PC-9 (cell line): Measurements from ENCODE around the gene MT1HL1. TPM values are rescaled to one million over a fixed set of nuclear protein-coding genes. Genes with fewer than 3 reads are reported as not detected.

Experiments used
- BruUV-seq: library from RNA; stranded (reverse); fragments of 400-500 nt; replicated peaks from 2 replicates; lab custom pipeline; 2021; lab: Mats Ljungman, UMichigan
- CTCF ChIA-PET: fragments of 300-600 bp; sonication (Branson Sonifier 250); formaldehyde crosslinking; loops from one replicate; lab custom pipeline; 2022; ENCODE audit warnings: antibody characterized with exemption; lab: Charles Lee
- POLR2A ChIA-PET: fragments of 300-600 bp; sonication (Branson Sonifier 250); formaldehyde crosslinking; loops from one replicate; lab custom pipeline; 2022; ENCODE audit warnings: antibody characterized with exemption; ENCODE audit not compliant: unreplicated experiment; lab: Charles Lee
- DNase-seq, 2 experiments: peaks; one replicate each; pipeline versions ENCODE4 v3.0.0 to v3.0.0-alpha.2; 2015 to 2022; ENCODE audit warnings: mixed read lengths in 1 of 2
- H2AFZ ChIP-seq: fragments of 200-600 bp; sonication (generic); 2 replicates; pipeline ENCODE4 v1.8.1; 2017; ENCODE audit warnings: antibody characterized with exemption
- H3F3A ChIP-seq: fragments of 200-600 bp; sonication (generic); 2 replicates; pipeline ENCODE4 v1.8.1; 2017; ENCODE audit warnings: antibody characterized with exemption, mild to moderate bottlenecking, low read depth; ENCODE audit not compliant: insufficient read depth
- H3K27ac ChIP-seq: fragments of 200-600 bp; sonication (generic); 2 replicates; pipeline ENCODE4 v1.6.1; 2016; ENCODE audit warnings: mixed run types
- H3K27me3 ChIP-seq: fragments of 200-600 bp; sonication (generic); 2 replicates; pipeline ENCODE4 v1.6.1; 2016; ENCODE audit warnings: low read depth, mixed run types; ENCODE audit not compliant: insufficient read depth
- H3K36me3 ChIP-seq: fragments of 200-600 bp; sonication (generic); 2 replicates; pipeline ENCODE4 v1.6.1; 2016; ENCODE audit warnings: low read depth, mixed run types
- H3K4me1 ChIP-seq: fragments of 200-600 bp; sonication (generic); replicated peaks from 2 replicates; pipeline ENCODE4 v1.6.1; 2016; ENCODE audit warnings: mixed run types; ENCODE audit not compliant: insufficient read depth
- H3K4me2 ChIP-seq: fragments of 200-600 bp; sonication (generic); 2 replicates; pipeline ENCODE4 v1.6.1; 2017; ENCODE audit warnings: mixed run types
- H3K4me3 ChIP-seq: fragments of 200-600 bp; sonication (generic); 2 replicates; pipeline ENCODE4 v1.6.1; 2016; ENCODE audit warnings: mixed run types
- H3K79me2 ChIP-seq: fragments of 200-600 bp; sonication (generic); 2 replicates; pipeline ENCODE4 v1.6.1; 2017; ENCODE audit warnings: low read depth, mixed run types
- H3K9me2 ChIP-seq: fragments of 200-600 bp; sonication (generic); 2 replicates; pipeline ENCODE4 v1.8.1; 2017; ENCODE audit warnings: mild to moderate bottlenecking; ENCODE audit not compliant: insufficient read depth
- H3K9me3 ChIP-seq: fragments of 200-600 bp; sonication (generic); 2 replicates; pipeline ENCODE4 v1.8.1; 2016; ENCODE audit warnings: low read depth; ENCODE audit not compliant: insufficient read depth
- H4K20me1 ChIP-seq: fragments of 200-600 bp; sonication (generic); 2 replicates; pipeline ENCODE4 v1.8.1; 2017; ENCODE audit not compliant: insufficient read depth
- CTCF ChIP-seq: fragments of 200-600 bp; sonication (generic); conservative IDR thresholded peaks from 2 replicates; pipeline ENCODE4 v1.6.1; 2017; ENCODE audit warnings: mixed run types, antibody characterized with exemption, mild to moderate bottlenecking, moderate library complexity
- EZH2 ChIP-seq: fragments of 200-600 bp; sonication (generic); IDR thresholded peaks from 2 replicates; pipeline ENCODE4 v1.8.0; 2017; ENCODE audit warnings: antibody characterized with exemption, low read depth
- intact Hi-C: fragments of 100-400 bp; cut with micrococcal nuclease; formaldehyde crosslinking; loops from one replicate; pipeline ENCODE4 v1.10.0; 2022; ENCODE audit not compliant: unreplicated experiment
- total RNA-seq: library from RNA; stranded (reverse); gene quantifications from 2 replicates; pipeline ENCODE4 v1.2.3, GENCODE V29; 2021

The MT1HL1 gene
- total RNA-seq, 1 experiment from 2014 or later: not detected

DNA sequence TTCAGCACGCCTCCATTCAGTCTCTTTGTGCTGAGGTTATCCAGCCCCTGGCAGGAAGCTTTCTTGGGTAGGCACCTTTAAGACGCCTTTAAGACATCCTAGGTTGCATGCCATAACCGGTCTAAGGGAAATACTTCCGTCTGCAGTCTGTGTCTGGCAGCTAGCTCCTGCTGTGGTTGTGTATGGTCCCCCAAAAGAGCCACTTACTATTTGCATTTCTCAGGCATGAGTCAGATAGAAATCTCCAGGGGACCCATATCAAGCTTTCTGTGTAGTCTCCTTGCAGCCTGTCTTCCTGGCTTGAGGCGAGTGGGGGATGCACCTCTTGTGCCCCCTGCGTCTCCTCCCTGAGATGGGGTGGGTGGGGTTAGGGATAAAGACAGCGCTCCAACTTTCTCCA is 27.8 kb upstream of the MT1HL1 start:
- POLR2A ChIA-PET: no interaction called here

DNA sequence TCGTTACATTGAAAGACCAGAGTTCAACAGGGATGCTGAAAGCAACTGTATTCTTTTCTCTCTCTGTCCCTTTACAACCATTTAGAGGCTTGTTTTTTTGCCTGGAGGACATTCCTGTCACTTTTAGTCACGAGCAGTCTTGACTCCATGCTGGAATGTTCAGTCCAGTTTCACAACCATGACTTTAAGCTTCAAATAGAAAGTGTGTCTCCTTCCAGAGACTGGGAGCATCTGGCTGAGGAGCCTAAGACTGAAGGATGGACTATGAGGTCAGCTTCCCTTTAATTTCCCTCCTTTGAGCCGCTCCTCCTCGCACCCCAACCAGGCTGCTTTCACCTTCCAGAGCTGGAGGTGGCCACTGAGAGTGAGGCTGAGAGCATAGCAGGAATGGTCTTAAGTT is 27.2 kb upstream of the MT1HL1 start:
- POLR2A ChIA-PET: no interaction called here
- no peaks in the 10 kb centered on the region for H4K20me1 ChIP-seq
- DNase-seq: no peak
- no peaks in the 10 kb centered on the region for H3K9me2 ChIP-seq
- no peaks in the 10 kb centered on the region for H3K79me2 ChIP-seq
- no peaks in the 10 kb centered on the region for H3F3A ChIP-seq
- no TSS peak for BruUV-seq
- intact Hi-C loops: no loop called here
- CTCF ChIA-PET: no interaction called here
- peaks cover 56% of the 10 kb centered on the region for H3K27me3 ChIP-seq
- no peaks in the 10 kb centered on the region for H3K4me1 ChIP-seq
- TF ChIP-seq EZH2 (no peak), CTCF (no peak)
- no peak overlapping the region for H3K27ac ChIP-seq
- H3K9me3 ChIP-seq: no peaks in the 10 kb centered on the region
- H3K4me3 ChIP-seq: no peak overlapping the region
- no peak overlapping the region for H2AFZ ChIP-seq
- no peak overlapping the region for H3K4me2 ChIP-seq
- H3K36me3 ChIP-seq: no peaks in the 10 kb centered on the region

More for the DNA sequence above, 27.8 kb upstream of the MT1HL1 start:
- H3K9me2 ChIP-seq: no peaks in the 10 kb centered on the region
- BruUV-seq: no TSS peak
- no peak overlapping the region for H2AFZ ChIP-seq
- H3K4me3 ChIP-seq: no peak overlapping the region
- no peak overlapping the region for H3K4me2 ChIP-seq
- no peaks in the 10 kb centered on the region for H4K20me1 ChIP-seq
- H3K9me3 ChIP-seq: no peaks in the 10 kb centered on the region
- TF ChIP-seq EZH2 (no peak), CTCF (no peak)
- H3K27ac ChIP-seq: no peak overlapping the region
- no peaks in the 10 kb centered on the region for H3K79me2 ChIP-seq
- intact Hi-C loops: no loop called here
- H3K36me3 ChIP-seq: no peaks in the 10 kb centered on the region
- no peak for DNase-seq
- H3F3A ChIP-seq: no peaks in the 10 kb centered on the region
- H3K27me3 ChIP-seq: peaks cover 51% of the 10 kb centered on the region
- H3K4me1 ChIP-seq: no peaks in the 10 kb centered on the region
- CTCF ChIA-PET: no interaction called here

DNA sequence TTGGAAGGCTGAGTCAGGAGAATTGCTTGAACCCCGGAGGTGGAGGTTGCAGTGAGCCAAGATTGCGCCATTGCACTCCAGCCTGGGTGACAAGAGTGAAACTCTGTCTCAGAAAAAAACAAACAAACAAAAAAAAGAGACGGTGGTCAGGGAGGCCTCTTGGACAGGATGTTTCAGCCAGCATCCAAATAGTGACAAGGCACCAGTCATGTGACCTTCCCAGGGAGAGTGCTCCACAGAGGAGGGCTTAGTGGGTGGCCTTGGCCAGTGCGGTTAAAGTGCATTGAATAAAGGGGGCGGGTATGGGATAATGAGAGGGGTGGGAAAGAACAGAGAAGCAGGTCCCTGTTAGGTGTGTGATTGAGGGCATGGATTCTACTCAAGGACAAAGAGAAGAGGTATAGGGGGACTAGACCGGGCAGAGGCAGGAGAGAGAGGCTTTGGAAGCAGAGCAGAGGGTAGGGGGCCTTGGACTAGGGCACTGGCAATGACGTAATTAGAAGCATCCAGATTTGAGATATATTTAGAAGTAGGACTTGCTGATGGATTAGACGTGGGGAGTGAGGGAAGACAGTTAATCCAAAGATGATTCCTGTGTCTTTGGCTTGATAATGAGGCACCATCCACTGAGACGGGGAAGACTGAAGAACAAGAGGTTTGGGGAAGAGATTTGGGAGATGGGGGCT is 25.8 kb upstream of the MT1HL1 start:
- Histone ChIP-seq H3K27ac (no peak overlapping the region), H3F3A (no peaks in the 10 kb centered on the region), H2AFZ (no peak overlapping the region), H3K4me1 (no peaks in the 10 kb centered on the region), H3K4me2 (no peak overlapping the region), H3K27me3 (peaks cover 63% of the 10 kb centered on the region), H3K9me3 (no peaks in the 10 kb centered on the region), H3K4me3 (no peak overlapping the region), H3K36me3 (no peaks in the 10 kb centered on the region), H4K20me1 (no peaks in the 10 kb centered on the region), H3K79me2 (no peaks in the 10 kb centered on the region), H3K9me2 (no peaks in the 10 kb centered on the region)
- intact Hi-C loops: no loop called here
- TF ChIP-seq EZH2 (no peak), CTCF (no peak)
- no peak for DNase-seq
- ChIA-PET CTCF (no interaction called here), POLR2A (no interaction called here)
- BruUV-seq: no TSS peak
